Stimulated activated naive CD4-positive, alpha-beta T cell (primary cell): ENCODE results near the gene KRTAP11-1.

Source experiments
- DNase-seq, 6 experiments: peaks; one replicate each; lab custom pipeline; 2025; lab: John Stamatoyannopoulos, UW

KRTAP11-1 gene, protein sequence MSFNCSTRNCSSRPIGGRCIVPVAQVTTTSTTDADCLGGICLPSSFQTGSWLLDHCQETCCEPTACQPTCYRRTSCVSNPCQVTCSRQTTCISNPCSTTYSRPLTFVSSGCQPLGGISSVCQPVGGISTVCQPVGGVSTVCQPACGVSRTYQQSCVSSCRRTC

GRCh38 chr21:30881480-30881879 is at the start of gene KRTAP11-1:
TSS of gene KRTAP11-1 (minus strand) at chr21:30881580. CDS start at chr21:30881524, 56 bp downstream.
- no peak for DNase-seq

DNA sequence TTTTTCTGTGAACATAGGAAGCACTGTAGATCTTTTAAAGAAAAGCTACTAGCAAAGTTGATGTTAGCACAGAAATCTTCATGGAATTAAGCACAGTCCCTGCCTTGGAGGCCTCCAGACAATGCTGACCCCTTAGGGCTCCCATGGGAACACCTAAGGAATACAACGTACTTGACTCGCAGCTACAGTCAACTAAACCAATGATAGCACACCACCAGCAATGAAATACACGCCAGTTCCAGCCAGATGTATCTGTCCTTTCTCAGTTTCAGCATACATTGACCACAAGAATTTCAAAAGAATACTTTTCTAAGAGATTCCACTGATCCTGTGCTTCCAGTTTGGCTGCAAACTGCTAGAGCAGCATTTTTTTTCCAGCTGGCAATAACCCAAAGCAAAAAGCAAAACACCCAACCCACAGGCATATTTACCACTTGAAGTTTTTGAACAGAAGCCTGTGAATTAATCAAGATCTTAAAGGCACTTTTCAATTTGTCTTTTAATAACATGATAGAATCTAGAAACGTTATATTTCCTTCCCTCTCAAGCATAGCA is 42.8 kb upstream of the KRTAP11-1 start:
- DNase-seq = no peak

DNA sequence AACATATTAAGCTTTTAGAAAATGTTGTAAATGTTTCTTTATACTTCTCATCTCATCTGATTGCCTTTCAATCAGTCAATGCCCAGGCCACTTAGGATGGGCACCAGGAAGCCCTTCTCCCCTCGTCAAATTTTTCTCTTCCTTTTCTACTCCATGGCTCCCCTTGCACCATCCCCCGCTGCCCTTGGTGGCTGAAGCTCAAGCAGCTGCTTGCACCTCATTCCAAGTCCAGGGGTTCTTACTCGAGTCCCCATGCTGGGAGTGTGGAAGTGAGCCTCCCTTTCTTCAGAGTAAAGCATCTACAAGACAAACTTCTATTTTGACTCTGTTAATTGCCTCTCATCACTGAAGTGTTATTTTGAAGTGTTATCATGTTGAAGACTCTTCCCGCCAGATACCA is 39.7 kb upstream of the KRTAP11-1 start:
- DNase-seq = no peak

DNA sequence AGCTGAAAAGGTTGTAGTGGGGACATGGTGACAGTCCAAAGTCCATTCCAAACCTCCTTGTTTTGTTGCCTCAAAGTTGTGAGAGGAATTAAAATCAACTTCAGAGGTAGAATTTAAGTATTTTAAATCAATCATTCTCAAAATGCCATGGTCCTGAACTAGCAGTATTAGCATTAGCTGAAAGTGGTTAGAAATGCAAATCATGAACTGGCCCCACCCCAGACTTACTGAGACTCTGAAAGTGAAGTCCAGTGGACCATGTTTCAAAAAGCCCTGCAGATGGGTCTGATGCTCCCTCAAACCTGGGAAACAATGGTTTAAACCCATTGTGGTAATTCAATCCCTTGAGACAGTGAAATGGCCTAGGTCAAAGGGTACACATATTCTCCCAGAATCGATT is 36.2 kb upstream of the KRTAP11-1 start:
- DNase-seq = no peak

DNA sequence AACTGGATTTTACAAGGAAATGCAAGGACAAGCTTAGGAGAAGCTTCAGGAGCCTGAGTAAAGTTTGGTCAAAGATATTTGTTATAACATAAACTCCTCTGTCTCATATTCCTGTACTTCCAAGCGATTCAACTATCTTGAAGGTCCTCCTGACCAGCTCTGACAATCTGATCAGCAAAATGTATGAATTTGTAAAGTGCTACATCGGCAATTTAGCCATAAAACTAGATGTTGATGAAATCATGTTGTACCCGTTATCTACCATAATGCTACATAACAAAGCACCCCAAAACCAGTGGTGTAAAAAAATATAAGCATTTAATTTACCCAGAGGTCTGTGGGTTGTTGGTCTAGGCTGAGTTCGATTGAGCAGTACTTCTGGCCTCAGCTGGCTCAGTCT is 19.5 kb upstream of the KRTAP11-1 start:
- no peak for DNase-seq

- DNase-seq = no peak
These were observed 1.7 kb upstream of the KRTAP11-1 start for GRCh38 chr21:30882866-30883597.

- DNase-seq = no peak
These were observed 466 bp downstream of the KRTAP11-1 start for GRCh38 chr21:30880914-30881313.

DNA sequence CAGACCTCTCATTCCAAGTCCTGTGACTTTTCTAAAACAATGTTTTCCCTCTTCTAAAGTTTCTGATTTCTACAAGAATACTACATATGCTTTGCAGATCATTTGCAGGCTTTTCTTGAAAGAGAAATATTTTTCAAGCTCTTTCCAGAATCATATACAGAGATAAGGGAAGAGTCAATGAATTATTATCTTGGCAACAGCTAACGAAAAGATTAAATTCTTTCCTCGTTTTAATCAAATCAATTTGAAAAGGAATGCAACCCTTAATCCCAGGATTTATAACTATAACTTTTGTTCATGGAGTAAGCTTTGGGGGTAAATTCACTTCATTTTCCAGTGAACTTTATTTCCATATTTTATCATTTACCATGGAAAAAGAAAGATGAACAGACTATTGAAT is 6.9 kb downstream of the KRTAP11-1 start:
- no peak for DNase-seq

DNA sequence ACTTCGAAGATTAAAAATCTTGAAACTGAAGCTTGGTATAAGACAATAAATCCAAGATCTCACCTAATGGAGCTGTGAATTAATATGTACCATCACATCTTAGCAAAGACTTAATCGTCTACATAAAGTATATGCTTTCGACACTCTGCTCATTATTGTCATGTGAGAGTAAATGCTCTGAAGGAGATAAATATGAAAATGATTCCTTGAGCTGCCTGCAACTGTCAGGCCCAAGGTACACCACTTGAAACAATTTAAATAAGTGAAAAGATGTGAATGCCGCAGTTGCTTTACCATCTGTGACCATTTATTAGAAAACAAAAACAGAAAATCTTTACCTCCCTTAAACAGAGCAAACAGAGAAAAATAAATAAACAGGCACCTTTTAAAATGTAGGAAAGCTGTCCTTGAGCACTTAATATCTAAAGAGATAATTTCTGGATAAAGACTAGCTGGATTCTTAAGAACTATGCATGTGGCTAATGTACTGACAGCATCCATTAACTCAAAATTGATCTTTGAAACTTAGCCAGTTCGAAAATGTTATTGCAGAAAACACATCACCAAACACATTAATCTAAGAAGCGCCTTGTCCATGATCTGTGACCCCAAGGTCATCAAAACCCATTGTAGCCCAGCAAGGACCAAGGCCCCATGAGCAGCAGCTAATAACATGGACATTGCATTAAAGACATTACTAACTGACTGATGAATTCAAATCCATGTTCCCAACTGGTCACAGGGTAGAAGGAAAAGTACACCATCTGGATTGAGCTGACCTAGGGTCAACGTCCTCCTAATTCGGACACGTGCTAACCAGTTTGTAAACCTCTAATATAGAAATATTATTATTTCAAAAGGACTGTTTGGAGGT is 33.5 kb downstream of the KRTAP11-1 start:
- no peak for DNase-seq

GRCh38 chr21:30842990-30843389 is 38.4 kb downstream of the KRTAP11-1 start:
- no peak for DNase-seq

DNA sequence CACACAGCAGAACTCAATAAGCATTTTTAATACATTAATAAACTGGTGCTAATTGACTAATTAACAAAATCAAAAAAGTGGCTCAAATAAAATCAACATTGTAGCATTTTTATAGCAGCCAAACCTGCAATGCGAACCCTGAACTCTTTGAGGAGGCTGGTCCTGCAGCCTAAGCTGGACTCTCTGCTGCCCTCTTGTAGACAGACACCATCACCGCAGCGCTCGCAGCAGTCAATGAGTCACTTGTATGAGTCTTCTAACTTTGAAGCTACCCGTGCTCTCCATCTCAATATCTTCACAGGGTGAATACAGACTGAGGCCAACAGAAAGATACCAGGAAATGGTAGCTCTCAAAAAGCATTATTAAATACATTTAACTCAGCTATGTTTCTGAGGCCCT is 42.1 kb downstream of the KRTAP11-1 start:
- no peak for DNase-seq

GRCh38 chr21:30838536-30838935 is 42.8 kb downstream of the KRTAP11-1 start:
- DNase-seq = no peak

DNA sequence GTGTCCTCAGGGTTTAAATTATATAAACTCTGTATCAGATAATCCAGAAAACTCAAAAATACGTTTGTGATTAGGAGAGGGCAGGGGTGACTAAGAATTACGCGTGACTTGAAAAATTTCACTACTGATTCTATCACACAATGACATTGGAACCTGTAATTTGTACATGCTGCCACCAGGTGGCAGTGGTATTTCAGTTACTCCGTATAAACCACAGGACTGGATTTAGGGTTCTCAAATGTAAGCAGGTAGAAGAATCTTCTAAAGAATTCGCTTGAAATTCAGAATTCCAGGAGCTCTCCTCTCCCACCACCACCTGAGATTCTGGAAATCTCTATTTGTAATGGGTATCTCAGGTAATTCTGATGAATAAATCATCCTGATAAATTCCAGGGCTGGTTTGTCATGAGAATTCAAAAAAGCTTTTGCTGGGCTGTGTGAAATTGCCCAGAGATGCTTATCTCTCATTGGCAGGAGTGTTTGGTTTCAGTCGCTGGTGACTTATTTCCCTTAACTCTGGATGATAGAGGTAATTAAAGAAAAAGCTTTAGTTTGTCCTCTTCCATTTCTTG is 50.1 kb downstream of the KRTAP11-1 start:
- DNase-seq = peak in 3 of 6 experiments; percentile 3 to 21 (median 12)
